Stimulated activated memory B cell treated with anti-CD40 and anti-IgM and Interleukin-4, amounts not matched to agents 10 μg/mL and 1 μg/mL and 100 μg/mL, for 72 hours (primary cell): Measurements from ENCODE around the gene HRNR.

Experiments used
- ATAC-seq: fragments of 150-1000 bp; cut with Tn5 transposase; 2 replicates; pipeline ENCODE4 v1.10.0; 2021
- H3K27ac Mint-ChIP-seq: one replicate; pipeline ENCODE4 v1.8.0; 2022; ENCODE audit warnings: mild to moderate bottlenecking, mixed read lengths
- H3K27me3 Mint-ChIP-seq: one replicate; pipeline ENCODE4 v1.8.0; 2022; ENCODE audit warnings: mixed read lengths
- H3K36me3 Mint-ChIP-seq: one replicate; pipeline ENCODE4 v1.8.0; 2022; ENCODE audit warnings: mixed read lengths
- H3K4me1 Mint-ChIP-seq: one replicate; pipeline ENCODE4 v1.8.0; 2022; ENCODE audit warnings: mixed read lengths
- H3K4me3 Mint-ChIP-seq: one replicate; pipeline ENCODE4 v1.8.0; 2022; ENCODE audit warnings: mild to moderate bottlenecking, moderate library complexity, mixed read lengths
- H3K9me3 Mint-ChIP-seq: one replicate; pipeline ENCODE4 v1.8.0; 2022; ENCODE audit warnings: mixed read lengths

Gene HRNR

DNA sequence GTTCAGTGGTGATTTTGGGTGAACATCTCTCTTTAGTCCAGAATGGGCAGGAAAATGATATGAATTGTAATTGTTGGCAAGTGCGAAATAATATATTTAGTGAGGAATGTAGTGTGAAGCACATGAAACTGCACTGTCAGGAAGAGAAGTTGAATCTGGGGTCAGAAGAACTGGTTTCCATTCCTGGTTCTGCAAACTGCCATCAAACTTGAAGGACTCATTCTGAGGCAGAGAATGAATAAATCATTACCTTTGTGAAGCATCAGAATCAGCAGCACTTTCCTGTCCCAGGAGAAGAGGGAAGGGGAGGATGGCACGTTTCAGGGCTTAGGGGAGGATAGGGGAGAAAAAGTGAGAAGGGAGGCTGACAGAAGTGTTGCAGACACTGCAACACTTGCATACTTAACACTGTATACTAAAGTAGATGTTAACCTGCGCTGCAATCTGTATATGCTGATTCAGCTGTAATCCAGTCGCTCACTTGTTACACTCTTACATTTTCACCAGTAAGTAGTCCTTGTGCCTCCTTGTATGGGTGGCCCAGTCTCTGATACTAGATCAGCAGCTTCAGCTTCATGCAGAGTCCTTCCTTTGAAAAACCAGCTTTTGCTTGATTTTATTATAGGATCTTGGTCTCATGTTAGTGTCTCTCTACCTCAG is 54.5 kb downstream of the HRNR start:
- no peaks in the 10 kb centered on the region for H3K36me3 Mint-ChIP-seq
- peaks cover 11% of the 10 kb centered on the region for H3K4me1 Mint-ChIP-seq
- H3K27me3 Mint-ChIP-seq = peaks cover 47% of the 10 kb centered on the region
- no peaks in the 10 kb centered on the region for H3K9me3 Mint-ChIP-seq
- no peak for ATAC-seq
- H3K4me3 Mint-ChIP-seq = no peak overlapping the region
- no peak overlapping the region for H3K27ac Mint-ChIP-seq

DNA sequence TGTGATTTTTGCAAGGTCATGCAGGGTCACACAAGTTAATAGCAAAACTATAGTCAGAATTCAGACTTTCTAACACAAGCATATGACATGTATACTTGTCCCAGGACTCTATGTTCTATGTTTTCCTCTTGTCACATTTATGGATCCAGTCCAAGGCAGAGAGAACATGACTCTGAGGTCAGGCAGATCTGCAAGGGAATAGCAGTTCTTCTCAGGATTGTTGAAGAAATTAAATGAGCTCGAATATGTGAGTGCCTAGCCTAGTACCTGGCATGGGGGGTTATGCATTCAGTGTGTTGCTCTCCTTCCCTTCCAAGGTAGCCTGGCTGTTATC is 55.5 kb downstream of the HRNR start:
- Mint-ChIP-seq H3K27ac (no peak overlapping the region), H3K27me3 (peaks cover 40% of the 10 kb centered on the region), H3K36me3 (no peaks in the 10 kb centered on the region), H3K9me3 (no peaks in the 10 kb centered on the region), H3K4me1 (peaks cover 17% of the 10 kb centered on the region), H3K4me3 (no peak overlapping the region)
- ATAC-seq = no peak

DNA sequence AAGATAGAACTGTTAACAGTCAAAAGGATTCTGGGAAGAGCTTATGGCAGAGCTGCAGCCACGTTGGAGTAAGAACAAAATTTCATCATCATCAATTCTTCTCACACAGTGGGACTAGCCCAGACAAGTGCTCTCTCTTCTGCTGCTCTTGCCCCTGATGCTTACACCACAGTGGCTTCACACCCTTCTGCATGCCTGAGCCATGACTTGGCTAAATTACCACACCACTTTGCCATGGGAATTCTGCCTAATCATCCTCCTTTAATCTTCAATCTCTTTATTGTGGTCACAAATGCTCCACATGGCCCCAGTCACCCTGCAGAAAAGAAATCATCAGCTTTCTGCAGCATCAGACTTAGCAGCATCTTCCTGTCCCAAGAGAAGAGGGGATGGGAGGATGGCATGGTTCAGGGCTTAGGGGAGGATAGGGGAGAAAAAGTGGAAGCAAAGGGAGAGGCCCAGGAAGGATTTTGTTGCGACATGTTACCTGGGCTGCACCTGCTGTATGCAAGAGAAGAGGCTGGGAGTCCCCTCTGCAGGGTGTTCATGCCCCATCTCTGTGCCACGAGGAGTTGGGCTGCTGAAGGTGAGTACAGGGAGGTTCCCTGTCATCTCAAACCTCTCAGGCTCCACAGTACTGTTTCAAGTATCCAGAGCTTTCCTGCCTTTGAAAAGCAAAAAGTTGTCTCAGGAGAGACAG is 56.0 kb downstream of the HRNR start:
- H3K9me3 Mint-ChIP-seq = no peaks in the 10 kb centered on the region
- no peak overlapping the region for H3K4me3 Mint-ChIP-seq
- no peaks in the 10 kb centered on the region for H3K36me3 Mint-ChIP-seq
- H3K27me3 Mint-ChIP-seq = peaks cover 40% of the 10 kb centered on the region
- no peak for ATAC-seq
- peaks cover 17% of the 10 kb centered on the region for H3K4me1 Mint-ChIP-seq
- no peak overlapping the region for H3K27ac Mint-ChIP-seq

DNA sequence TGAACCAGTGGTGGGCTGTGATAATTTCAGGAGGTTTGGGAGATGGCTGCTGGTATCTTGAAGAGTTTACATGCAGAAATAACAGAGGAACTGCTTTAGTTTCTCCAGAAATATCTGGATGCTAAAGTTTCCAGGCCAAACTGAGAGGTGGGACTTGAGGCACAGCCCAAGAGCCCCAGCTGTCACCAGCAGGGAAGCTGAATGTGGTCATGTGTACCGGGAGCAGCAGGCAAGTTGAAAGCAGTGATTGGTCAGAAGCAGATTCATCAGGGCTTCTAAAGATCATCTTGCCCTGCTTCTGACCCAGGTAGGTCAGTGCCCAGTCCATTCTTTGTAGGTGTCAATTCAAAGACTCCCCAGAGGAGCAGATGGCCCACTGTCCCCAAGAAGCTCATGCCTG is 57.0 kb downstream of the HRNR start:
- no peak for ATAC-seq
- no peak overlapping the region for H3K27ac Mint-ChIP-seq
- H3K4me3 Mint-ChIP-seq = no peak overlapping the region
- peaks cover 40% of the 10 kb centered on the region for H3K27me3 Mint-ChIP-seq
- peaks cover 17% of the 10 kb centered on the region for H3K4me1 Mint-ChIP-seq
- H3K36me3 Mint-ChIP-seq = no peaks in the 10 kb centered on the region
- no peaks in the 10 kb centered on the region for H3K9me3 Mint-ChIP-seq

DNA sequence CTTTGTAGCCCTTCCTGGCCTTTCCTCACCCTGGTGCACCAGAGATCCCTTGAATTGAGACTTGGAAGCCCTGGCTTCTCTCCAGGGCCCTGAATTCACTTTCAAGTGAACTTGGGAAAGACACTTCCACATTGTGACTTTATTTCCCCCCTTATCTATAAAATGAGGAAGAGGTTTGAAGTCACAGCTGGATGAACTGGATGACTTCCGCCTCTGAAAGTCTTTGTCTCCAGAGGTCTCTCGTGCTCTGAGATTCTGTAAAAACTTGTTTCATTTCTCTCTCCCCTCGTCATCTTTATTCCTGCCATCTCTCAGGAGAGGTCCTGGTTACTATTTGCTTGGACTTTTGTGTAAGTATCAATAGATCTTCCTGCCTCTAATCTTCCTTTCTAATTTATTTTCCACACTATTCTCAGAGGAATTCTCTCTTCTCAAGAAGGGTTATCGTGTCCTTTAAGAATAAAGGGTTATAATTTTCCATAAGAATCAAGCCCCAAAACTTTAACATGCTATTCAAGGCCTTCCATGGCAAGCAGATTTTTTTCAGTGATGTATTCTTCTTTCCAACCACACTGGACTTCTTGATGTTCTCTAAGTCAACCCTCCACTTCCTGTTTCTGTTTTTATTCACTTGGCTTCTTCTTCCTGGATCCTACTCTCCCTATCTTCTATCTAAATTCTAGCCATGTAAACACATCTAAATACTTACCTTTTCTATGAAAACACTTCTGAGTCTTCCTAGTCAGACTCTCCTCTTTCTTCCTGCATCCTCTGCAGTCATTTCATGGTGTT is 58.5 kb downstream of the HRNR start:
- ATAC-seq = no peak
- H3K27ac Mint-ChIP-seq = no peak overlapping the region

DNA sequence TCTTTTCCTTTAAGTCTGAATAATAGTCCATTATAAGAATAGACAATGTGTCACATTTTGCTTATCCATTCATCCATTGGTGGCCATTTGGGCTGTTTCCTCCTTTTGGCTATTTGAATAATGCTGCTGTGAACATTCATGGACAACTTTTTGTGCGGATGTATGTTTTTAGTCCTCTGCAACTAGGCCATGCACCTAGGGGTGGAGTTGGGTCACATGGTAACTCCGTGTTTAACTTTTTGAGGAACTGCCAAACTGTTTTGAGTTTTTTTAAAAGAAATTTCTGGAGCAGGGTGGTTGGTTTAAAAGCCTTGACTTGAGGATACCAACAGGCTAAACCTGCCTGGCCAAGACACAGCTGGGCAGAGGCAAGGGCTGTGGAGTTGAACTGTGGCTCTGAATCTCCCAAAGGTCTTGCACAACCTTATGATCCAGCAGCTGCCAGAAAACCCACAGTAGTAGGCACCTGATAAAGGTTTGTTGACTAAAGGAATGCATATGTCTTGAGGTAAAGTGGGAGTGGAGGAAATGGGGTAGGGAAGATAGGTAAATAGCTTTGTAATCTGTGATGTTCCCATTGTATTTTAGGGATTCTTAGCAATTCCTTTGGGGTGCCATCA is 59.4 kb downstream of the HRNR start:
- ATAC-seq = no peak
- Mint-ChIP-seq H3K27ac (no peak overlapping the region), H3K36me3 (no peaks in the 10 kb centered on the region), H3K27me3 (peaks cover 40% of the 10 kb centered on the region), H3K4me1 (peaks cover 28% of the 10 kb centered on the region), H3K9me3 (no peaks in the 10 kb centered on the region), H3K4me3 (no peak overlapping the region)

More for the DNA sequence above, 58.5 kb downstream of the HRNR start:
- H3K4me3 Mint-ChIP-seq = no peak overlapping the region
- no peaks in the 10 kb centered on the region for H3K36me3 Mint-ChIP-seq
- H3K27me3 Mint-ChIP-seq = peaks cover 40% of the 10 kb centered on the region
- H3K9me3 Mint-ChIP-seq = no peaks in the 10 kb centered on the region
- H3K4me1 Mint-ChIP-seq = peaks cover 22% of the 10 kb centered on the region

DNA sequence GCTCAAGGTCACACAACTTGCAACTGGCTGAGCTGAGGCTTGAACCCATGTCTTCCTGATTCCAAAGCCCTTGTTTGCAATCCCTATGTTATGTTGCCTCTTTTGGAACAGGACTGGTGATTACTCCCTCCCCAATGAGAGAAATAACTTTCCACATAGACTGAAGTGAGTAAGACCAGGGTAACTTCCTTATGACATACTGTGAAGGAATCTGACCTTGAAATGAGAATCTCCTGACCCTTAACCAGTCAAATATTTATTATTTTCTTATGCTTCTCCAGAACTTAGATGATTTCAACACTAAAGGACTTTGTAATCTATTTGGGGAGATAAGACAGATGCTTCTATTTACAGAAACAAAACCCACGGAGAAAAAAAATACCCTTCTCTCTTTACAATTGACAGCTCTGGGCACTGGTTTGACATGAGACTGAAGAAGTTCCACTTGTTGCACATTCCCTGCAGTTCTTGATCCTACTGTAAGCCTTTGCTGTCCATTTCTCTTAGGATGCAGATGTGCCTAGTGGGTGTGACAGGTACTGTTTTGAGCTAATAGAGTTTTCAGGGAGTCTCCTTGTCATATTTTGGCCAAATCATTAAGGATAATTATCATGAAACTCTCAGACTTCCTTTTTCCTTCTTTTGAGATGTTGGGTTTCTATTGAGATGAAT is 61.1 kb downstream of the HRNR start:
- no peak overlapping the region for H3K4me3 Mint-ChIP-seq

More for the DNA sequence above, 61.1 kb downstream of the HRNR start:
- no peak overlapping the region for H3K27ac Mint-ChIP-seq
- H3K9me3 Mint-ChIP-seq = no peaks in the 10 kb centered on the region
- no peak for ATAC-seq
- no peaks in the 10 kb centered on the region for H3K36me3 Mint-ChIP-seq
- H3K4me1 Mint-ChIP-seq = peaks cover 28% of the 10 kb centered on the region
- H3K27me3 Mint-ChIP-seq = peaks cover 29% of the 10 kb centered on the region
